ENCODE results near the gene LZTFL1. TPM values are rescaled to one million over a fixed set of nuclear protein-coding genes. Genes with fewer than 3 reads are reported as not detected.
"Not testable (repeated sequence)": the region's sequence is repeated elsewhere in the genome, so short reads cannot be mapped to it uniquely, and the experiment has no call there.

Gene LZTFL1
- total and polyA plus RNA-seq, 2 donors (not counting 1 experiment from before 2014, with no cell fraction given), result 12.4 to 28.0 TPM

- DNase-seq (ENCODE audit: low read depth in 2 of 2), result not testable (repeated sequence)
These were observed 14.4 kb upstream of the LZTFL1 start for GRCh38 chr3:45856323-45856722.

GRCh38 chr3:45852828-45853227 is 10.9 kb upstream of the LZTFL1 start:
- no peak overlapping the region for H2AFZ ChIP-seq (ENCODE audit: low read length)
- no peaks in the 10 kb centered on the region for H3K9me3 ChIP-seq (ENCODE audit: control insufficient read depth, insufficient read depth, low read depth, low read length)
- H3K4me2 ChIP-seq (ENCODE audit: extremely low read depth, insufficient read depth, low read length), result no peak overlapping the region
- H3K27ac ChIP-seq (ENCODE audit: insufficient read depth, low read length), result no peak overlapping the region
- no peak for DNase-seq (ENCODE audit: low read depth in 2 of 2)
- H3K4me3 ChIP-seq (replicated peaks in 1 of 4; ENCODE audit: control extremely low read depth in 1 of 4, insufficient read depth in 1 of 4, low read depth in 3 of 4, low read length in 4 of 4), result no peak overlapping the region
- TF ChIP-seq CTCF (conservative IDR thresholded peaks at IDR 0.05 in 1 of 2, IDR thresholded peaks at IDR 0.05 in 1 of 2; ENCODE audit: low read depth in 1 of 2, low read length in 2 of 2) (no peak), EZH2 (IDR thresholded peaks at IDR 0.05; ENCODE audit: low read length, missing control alignments) (no peak)
- H3K36me3 ChIP-seq (ENCODE audit: control insufficient read depth, insufficient read depth, low read length), result no peaks in the 10 kb centered on the region
- peaks cover 17% of the 10 kb centered on the region for H3K27me3 ChIP-seq (ENCODE audit: control insufficient read depth, insufficient read depth, low read length)
- H3K9ac ChIP-seq (ENCODE audit: insufficient read depth, low read length), result no peak overlapping the region
- no peaks in the 10 kb centered on the region for H3K79me2 ChIP-seq (ENCODE audit: control insufficient read depth, insufficient read depth, low read length)
- H3K4me1 ChIP-seq (ENCODE audit: control insufficient read depth, extremely low read depth, insufficient read depth, low read length), result no peaks in the 10 kb centered on the region
- H4K20me1 ChIP-seq (ENCODE audit: control insufficient read depth, extremely low read depth, insufficient read depth, low read length), result no peaks in the 10 kb centered on the region

More at GRCh38 chr3:45856323-45856722, 14.4 kb upstream of the LZTFL1 start:
- H4K20me1 ChIP-seq (ENCODE audit: control insufficient read depth, extremely low read depth, insufficient read depth, low read length); H3K4me1 ChIP-seq (ENCODE audit: control insufficient read depth, extremely low read depth, insufficient read depth, low read length); H3K27me3 ChIP-seq (ENCODE audit: control insufficient read depth, insufficient read depth, low read length); H3K36me3 ChIP-seq (ENCODE audit: control insufficient read depth, insufficient read depth, low read length); H3K27ac ChIP-seq (ENCODE audit: insufficient read depth, low read length); H3K9ac ChIP-seq (ENCODE audit: insufficient read depth, low read length); H3K79me2 ChIP-seq (ENCODE audit: control insufficient read depth, insufficient read depth, low read length); H3K9me3 ChIP-seq (ENCODE audit: control insufficient read depth, insufficient read depth, low read depth, low read length); H3K4me2 ChIP-seq (ENCODE audit: extremely low read depth, insufficient read depth, low read length); H2AFZ ChIP-seq (ENCODE audit: low read length); H3K4me3 ChIP-seq (replicated peaks in 1 of 4; ENCODE audit: control extremely low read depth in 1 of 4, insufficient read depth in 1 of 4, low read depth in 3 of 4, low read length in 4 of 4): not testable (repeated sequence)

- TF ChIP-seq CTCF (conservative IDR thresholded peaks at IDR 0.05 in 1 of 2, IDR thresholded peaks at IDR 0.05 in 1 of 2; ENCODE audit: low read depth in 1 of 2, low read length in 2 of 2), result no peak
- TF ChIP-seq EZH2 (IDR thresholded peaks at IDR 0.05; ENCODE audit: low read length, missing control alignments), result no peak
- no peaks in the 10 kb centered on the region for H4K20me1 ChIP-seq (ENCODE audit: control insufficient read depth, extremely low read depth, insufficient read depth, low read length)
- no peak for DNase-seq (ENCODE audit: low read depth in 2 of 2)
- H3K4me2 ChIP-seq (ENCODE audit: extremely low read depth, insufficient read depth, low read length), result no peak overlapping the region
- H3K4me1 ChIP-seq (ENCODE audit: control insufficient read depth, extremely low read depth, insufficient read depth, low read length), result no peaks in the 10 kb centered on the region
- H2AFZ ChIP-seq (ENCODE audit: low read length), result no peak overlapping the region
- H3K9me3 ChIP-seq (ENCODE audit: control insufficient read depth, insufficient read depth, low read depth, low read length), result no peaks in the 10 kb centered on the region
- H3K9ac ChIP-seq (ENCODE audit: insufficient read depth, low read length), result no peak overlapping the region
- no peak overlapping the region for H3K4me3 ChIP-seq (replicated peaks in 1 of 4; ENCODE audit: control extremely low read depth in 1 of 4, insufficient read depth in 1 of 4, low read depth in 3 of 4, low read length in 4 of 4)
- H3K27ac ChIP-seq (ENCODE audit: insufficient read depth, low read length), result no peak overlapping the region
- no peaks in the 10 kb centered on the region for H3K36me3 ChIP-seq (ENCODE audit: control insufficient read depth, insufficient read depth, low read length)
- H3K79me2 ChIP-seq (ENCODE audit: control insufficient read depth, insufficient read depth, low read length), result no peaks in the 10 kb centered on the region
- H3K27me3 ChIP-seq (ENCODE audit: control insufficient read depth, insufficient read depth, low read length), result peaks cover 22% of the 10 kb centered on the region
These were observed 6.5 kb upstream of the LZTFL1 start for GRCh38 chr3:45848392-45848791.

Data from fibroblast of lung (primary cell).